OCI-M1 (cell line): Measurements from ENCODE around the gene GARS1.
A peak's percentile ranks its signal among the peaks of the same experiment; 100 is the strongest.

Experiments
- DNase-seq: peaks from one replicate; lab custom pipeline; 2025; lab: John Stamatoyannopoulos, UW

Gene GARS1

GRCh38 chr7:30656006-30656957 is 61.6 kb downstream of the GARS1 start:
- DNase-seq = no peak

GRCh38 chr7:30657131-30657530 is 62.5 kb downstream of the GARS1 start:
- no peak for DNase-seq

- DNase-seq = no peak
Measured at GRCh38 chr7:30658479-30659074, 63.9 kb downstream of the GARS1 start.

GRCh38 chr7:30659312-30659711 is 64.6 kb downstream of the GARS1 start:
- DNase-seq = no peak

- DNase-seq = no peak
Measured at GRCh38 chr7:30660331-30661255, 65.9 kb downstream of the GARS1 start.

GRCh38 chr7:30661926-30662325 is 67.2 kb downstream of the GARS1 start:
- no peak for DNase-seq

GRCh38 chr7:30662431-30662939 is 67.8 kb downstream of the GARS1 start:
- DNase-seq = no peak

- DNase-seq = no peak
Measured at GRCh38 chr7:30663414-30663813, 68.7 kb downstream of the GARS1 start.

- DNase-seq = no peak
Measured at GRCh38 chr7:30664184-30664885, 69.7 kb downstream of the GARS1 start.

GRCh38 chr7:30665043-30665442 is 70.4 kb downstream of the GARS1 start:
- no peak for DNase-seq

GRCh38 chr7:30665449-30665848 is 70.8 kb downstream of the GARS1 start:
- DNase-seq = no peak

- no peak for DNase-seq
Measured at GRCh38 chr7:30667172-30667571, 72.5 kb downstream of the GARS1 start.

- DNase-seq = no peak
Measured at GRCh38 chr7:30668102-30668501, 73.4 kb downstream of the GARS1 start.

GRCh38 chr7:30671793-30672465 is 77.3 kb downstream of the GARS1 start:
- peak; percentile 74 for DNase-seq

- no peak for DNase-seq
Measured at GRCh38 chr7:30674420-30674819, 79.7 kb downstream of the GARS1 start.

GRCh38 chr7:30674876-30675275 is 80.2 kb downstream of the GARS1 start:
- DNase-seq = no peak

GRCh38 chr7:30678805-30679204 is 84.1 kb downstream of the GARS1 start:
- no peak for DNase-seq

GRCh38 chr7:30679664-30680063 is 85.0 kb downstream of the GARS1 start:
- no peak for DNase-seq

- DNase-seq = no peak
Measured at GRCh38 chr7:30681331-30681797, 86.7 kb downstream of the GARS1 start.

- no peak for DNase-seq
Measured at GRCh38 chr7:30681815-30682211, 87.1 kb downstream of the GARS1 start.
